Transverse colon (tissue), 4 donors: ENCODE results near the gene ANHX. TPM values are rescaled to one million over a fixed set of nuclear protein-coding genes. Genes with fewer than 3 reads are reported as not detected.

Experiments
- DNase-seq: peaks from one replicate; pipeline ENCODE4 v3.0.0-alpha.2; 2019
- H3K27ac ChIP-seq, 4 donors: fragments of 200-600 bp; sonication (generic); 2 replicates each; pipeline ENCODE4 v1.5.1; 2016 to 2018; ENCODE audit warnings: inconsistent platforms in 4 of 4
- H3K27me3 ChIP-seq: fragments of 200-600 bp; sonication (generic); 2 replicates; pipeline ENCODE4 v1.5.1; 2017; ENCODE audit warnings: inconsistent platforms
- H3K36me3 ChIP-seq, 4 donors: fragments of 200-600 bp; sonication (generic); 2 replicates each; pipeline ENCODE4 v1.5.1; 2017 to 2019; ENCODE audit warnings: inconsistent platforms in 4 of 4
- H3K4me1 ChIP-seq, 4 donors: fragments of 200-600 bp; sonication (generic); 2 replicates each; pipeline ENCODE4 v1.5.1; 2017 to 2020; ENCODE audit warnings: inconsistent platforms in 4 of 4
- H3K4me3 ChIP-seq, 4 donors: fragments of 200-600 bp; sonication (generic); 1 replicate in 1 of 4; 2 replicates in 3 of 4; pipeline versions ENCODE4 v1.5.1 to v1.6.1; 2017 to 2019; ENCODE audit warnings: inconsistent platforms in 4 of 4
- H3K9me3 ChIP-seq, 2 donors: fragments of 200-600 bp; sonication (generic); 2 replicates each; pipeline ENCODE4 v1.5.1; 2017 to 2019; ENCODE audit warnings: inconsistent platforms in 2 of 2
- EP300 ChIP-seq: sonication (generic); formaldehyde crosslinking; IDR thresholded peaks from one replicate; pipeline ENCODE4 v1.6.1; 2017; ENCODE audit warnings: antibody characterized with exemption, low read depth
- POLR2A ChIP-seq: fragments of 450-650 bp; IDR thresholded peaks from one replicate; pipeline ENCODE4 v1.6.1; 2016; ENCODE audit warnings: antibody characterized with exemption, mild to moderate bottlenecking, moderate library complexity
- POLR2AphosphoS5 ChIP-seq, 3 donors: sonication (generic); formaldehyde crosslinking; IDR thresholded peaks; one replicate each; pipeline ENCODE4 v1.6.1; 2016; ENCODE audit warnings: antibody characterized with exemption in 3 of 3
- WGBS, 2 donors: methylation state at CpG; one replicate each; pipeline ENCODE4 v1.1.5; 2018; ENCODE audit warnings: low coverage in 1 of 2; 5-methylcytosine and 5-hydroxymethylcytosine counted together
- in situ Hi-C, 4 donors: fragments of 200-750 bp; cut with MboI; loops; one replicate each; pipeline versions ENCODE4 v1.15.0 to v1.15.1; 2017; ENCODE audit warnings: low sequenced_read_pairs in 3 of 4, low pct_ligation_motif_present in 1 of 4, low pct_unique_long_range_greater_than_20kb in 1 of 4
- intact Hi-C: fragments of 100-400 bp; cut with DNase I; formaldehyde crosslinking; loops from one replicate; pipeline ENCODE4 v1.15.1; 2023; ENCODE audit warnings: low total_unique reads
- total RNA-seq, 4 donors: library from RNA; depleted of rRNA; stranded (reverse); fragments of >200 nt; gene quantifications; one replicate each; pipeline ENCODE4 v1.1.0, GENCODE V29; 2016
- TF ChIP-seq, protein P1 (sequence below), 5 experiments: fragments of 200-600 bp in 3 of 5; fragments of 450-650 bp in 2 of 5; sonication (generic) in 3 of 5; IDR thresholded peaks; 1 replicate in 2 of 5; 2 replicates in 3 of 5; pipeline ENCODE4 v1.5.1; 2016 to 2017; ENCODE audit warnings: antibody characterized with exemption in 5 of 5, inconsistent platforms in 3 of 5, mild to moderate bottlenecking in 2 of 5, moderate library complexity in 1 of 5

ANHX gene
- total RNA-seq, 4 donors from 2014 or later, result not detected

DNA sequence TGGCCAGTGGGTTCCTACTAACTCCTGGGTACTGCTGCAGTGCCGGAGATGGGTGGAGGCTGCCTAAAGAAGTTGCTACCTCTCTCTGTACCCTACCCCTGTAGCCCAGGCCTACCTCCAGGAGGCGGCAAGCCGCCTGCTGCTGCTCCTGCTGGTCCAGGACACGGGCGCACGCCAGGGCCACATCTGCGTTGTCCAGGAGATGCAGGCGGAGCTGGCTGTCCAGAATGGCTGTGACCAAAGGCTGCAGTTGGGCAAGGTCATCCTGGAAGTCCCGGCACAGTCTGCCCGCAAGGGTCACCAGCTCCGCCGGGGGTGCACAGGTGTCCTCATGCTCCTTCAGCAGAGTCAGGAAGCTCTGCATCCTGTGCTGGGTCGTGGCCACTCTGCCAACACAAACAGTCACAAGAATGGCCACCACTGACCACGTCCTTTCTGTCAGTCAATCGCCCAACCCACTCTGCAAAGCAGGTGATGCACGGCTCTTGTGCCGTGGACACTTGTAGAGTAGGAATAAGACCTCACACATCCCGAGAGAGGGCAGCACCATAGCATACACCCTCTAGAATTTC, 1.6 kb downstream of the ANHX start:
- no peaks in the 10 kb centered on the region for H3K9me3 ChIP-seq
- no peaks in the 10 kb centered on the region for H3K4me1 ChIP-seq
- H3K36me3 ChIP-seq, result no peaks in the 10 kb centered on the region
- TF ChIP-seq, protein P1, sequence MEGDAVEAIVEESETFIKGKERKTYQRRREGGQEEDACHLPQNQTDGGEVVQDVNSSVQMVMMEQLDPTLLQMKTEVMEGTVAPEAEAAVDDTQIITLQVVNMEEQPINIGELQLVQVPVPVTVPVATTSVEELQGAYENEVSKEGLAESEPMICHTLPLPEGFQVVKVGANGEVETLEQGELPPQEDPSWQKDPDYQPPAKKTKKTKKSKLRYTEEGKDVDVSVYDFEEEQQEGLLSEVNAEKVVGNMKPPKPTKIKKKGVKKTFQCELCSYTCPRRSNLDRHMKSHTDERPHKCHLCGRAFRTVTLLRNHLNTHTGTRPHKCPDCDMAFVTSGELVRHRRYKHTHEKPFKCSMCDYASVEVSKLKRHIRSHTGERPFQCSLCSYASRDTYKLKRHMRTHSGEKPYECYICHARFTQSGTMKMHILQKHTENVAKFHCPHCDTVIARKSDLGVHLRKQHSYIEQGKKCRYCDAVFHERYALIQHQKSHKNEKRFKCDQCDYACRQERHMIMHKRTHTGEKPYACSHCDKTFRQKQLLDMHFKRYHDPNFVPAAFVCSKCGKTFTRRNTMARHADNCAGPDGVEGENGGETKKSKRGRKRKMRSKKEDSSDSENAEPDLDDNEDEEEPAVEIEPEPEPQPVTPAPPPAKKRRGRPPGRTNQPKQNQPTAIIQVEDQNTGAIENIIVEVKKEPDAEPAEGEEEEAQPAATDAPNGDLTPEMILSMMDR (IDR thresholded peaks at IDR 0.05), result no peak
- TF ChIP-seq POLR2A, result no peak
- TF ChIP-seq EP300, result no peak
- TF ChIP-seq POLR2AphosphoS5 (IDR thresholded peaks at IDR 0.05), result no peak
- DNase-seq, result no peak
- no peak overlapping the region for H3K27ac ChIP-seq
- no peaks in the 10 kb centered on the region for H3K27me3 ChIP-seq
- no peak overlapping the region for H3K4me3 ChIP-seq
- in situ Hi-C loops (no loop called here), intact Hi-C loops (no loop called here)
- WGBS, 2 donors, result 84 to 92% methylated on average over 2 to 16 of the region's 18 CpGs

DNA sequence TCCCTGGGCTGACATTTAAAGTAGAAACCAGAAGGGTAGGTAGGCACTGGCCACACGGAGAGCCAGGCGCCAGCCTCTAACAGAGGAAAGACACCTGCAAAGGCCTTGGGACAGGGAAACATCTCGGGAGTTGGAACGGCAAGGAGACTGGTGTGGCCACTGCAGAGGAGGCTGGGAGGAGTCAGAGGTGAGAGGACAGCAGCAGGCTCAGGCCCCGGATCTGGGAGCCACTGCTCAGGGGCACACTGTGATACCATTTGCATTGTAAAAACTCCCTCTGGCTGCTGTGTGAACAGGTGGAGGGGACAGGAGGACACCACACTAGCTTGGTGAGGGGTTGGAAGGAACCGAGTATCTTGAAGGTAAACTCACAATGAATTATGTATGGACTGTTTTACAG, 2.7 kb downstream of the ANHX start:
- no peak overlapping the region for H3K27ac ChIP-seq
- intact Hi-C loops, result no loop called here
- no peaks in the 10 kb centered on the region for H3K4me1 ChIP-seq
- WGBS, 2 donors, result 82 to 88% methylated on average over 5 to 6 of the region's 6 CpGs
- no peak for DNase-seq
- no peaks in the 10 kb centered on the region for H3K9me3 ChIP-seq
- no peaks in the 10 kb centered on the region for H3K27me3 ChIP-seq
- H3K36me3 ChIP-seq, result no peaks in the 10 kb centered on the region
- in situ Hi-C loops, result no loop called here
- TF ChIP-seq POLR2AphosphoS5 (IDR thresholded peaks at IDR 0.05) (no peak), POLR2A (no peak), EP300 (no peak)
- TF ChIP-seq, protein P1 (IDR thresholded peaks at IDR 0.05), result no peak
- H3K4me3 ChIP-seq, result no peak overlapping the region

DNA sequence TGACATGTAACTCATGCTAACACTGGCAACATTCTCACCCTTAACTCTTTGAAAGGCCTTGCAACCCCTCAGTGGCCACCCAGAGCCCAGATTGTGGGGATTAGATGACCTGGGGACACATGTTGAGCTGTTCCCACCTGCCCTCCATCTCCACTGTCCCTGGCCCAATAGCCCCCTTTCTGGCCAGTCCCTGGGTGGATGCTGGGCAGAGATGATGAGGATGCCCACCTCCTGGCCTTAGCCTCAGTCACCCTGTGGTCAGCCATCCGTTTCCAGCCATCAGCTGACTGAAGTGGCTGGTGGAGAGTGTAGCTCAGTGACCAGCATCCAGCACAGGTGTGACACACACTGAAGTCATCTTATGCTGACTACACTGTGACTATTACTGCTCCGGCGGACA, 4.7 kb downstream of the ANHX start:
- H3K36me3 ChIP-seq, result no peaks in the 10 kb centered on the region
- WGBS, 2 donors, result 74 to 100% methylated on average over 2 to 3 of the region's 3 CpGs
- no peaks in the 10 kb centered on the region for H3K27me3 ChIP-seq
- H3K4me1 ChIP-seq, result no peaks in the 10 kb centered on the region
- intact Hi-C loops (no loop called here), in situ Hi-C loops (no loop called here)
- no peak overlapping the region for H3K27ac ChIP-seq
- no peaks in the 10 kb centered on the region for H3K9me3 ChIP-seq
- H3K4me3 ChIP-seq, result no peak overlapping the region
- no peak for DNase-seq
- TF ChIP-seq POLR2A (no peak), POLR2AphosphoS5 (IDR thresholded peaks at IDR 0.05) (no peak), EP300 (no peak)
- TF ChIP-seq, protein P1 (IDR thresholded peaks at IDR 0.05), result no peak

DNA sequence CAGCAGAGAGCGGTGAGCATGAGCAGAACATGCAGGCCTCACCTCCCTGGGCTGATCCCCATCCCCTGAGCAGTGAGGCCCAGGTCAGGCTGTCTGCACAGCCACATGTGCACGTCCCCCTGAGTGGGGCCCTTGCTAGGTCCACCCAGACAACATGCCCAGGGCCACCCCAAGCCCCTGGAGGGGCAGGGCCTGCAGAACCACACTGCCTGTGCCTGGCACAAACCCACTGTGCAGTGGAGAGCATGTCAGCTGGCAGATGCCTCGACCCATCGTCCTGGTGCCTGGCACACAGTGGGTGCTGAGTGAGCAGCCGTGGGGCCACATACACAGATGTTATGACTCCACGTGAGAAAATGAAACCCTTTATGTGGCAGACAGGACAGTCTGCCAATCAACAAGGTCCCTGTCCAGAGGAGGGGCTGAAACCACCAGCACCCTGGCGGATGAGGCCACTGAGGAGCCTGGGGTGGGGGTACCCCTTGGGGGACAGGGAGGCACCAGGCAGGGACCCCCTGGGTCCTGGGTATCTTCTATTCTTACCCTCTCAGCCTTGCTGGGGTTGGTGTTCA, 8.3 kb downstream of the ANHX start:
- H3K27me3 ChIP-seq, result no peaks in the 10 kb centered on the region
- H3K4me3 ChIP-seq, result no peak overlapping the region
- H3K27ac ChIP-seq, result no peak overlapping the region
- TF ChIP-seq POLR2A (no peak), EP300 (no peak), POLR2AphosphoS5 (IDR thresholded peaks at IDR 0.05) (no peak)
- TF ChIP-seq, protein P1 (IDR thresholded peaks at IDR 0.05), result no peak
- H3K36me3 ChIP-seq, result no peaks in the 10 kb centered on the region
- no peaks in the 10 kb centered on the region for H3K4me1 ChIP-seq
- H3K9me3 ChIP-seq, result peaks cover 7 to 11% of the 10 kb centered on the region in 2 donors
- in situ Hi-C loops (no loop called here), intact Hi-C loops (no loop called here)
- DNase-seq, result no peak
- WGBS, 2 donors, result 79% methylated on average over 6 of the region's 7 CpGs; no CpG with 5 or more reads in 1 of the 2 donors
